ENCODE data around the gene TMEM184A.

DNA sequence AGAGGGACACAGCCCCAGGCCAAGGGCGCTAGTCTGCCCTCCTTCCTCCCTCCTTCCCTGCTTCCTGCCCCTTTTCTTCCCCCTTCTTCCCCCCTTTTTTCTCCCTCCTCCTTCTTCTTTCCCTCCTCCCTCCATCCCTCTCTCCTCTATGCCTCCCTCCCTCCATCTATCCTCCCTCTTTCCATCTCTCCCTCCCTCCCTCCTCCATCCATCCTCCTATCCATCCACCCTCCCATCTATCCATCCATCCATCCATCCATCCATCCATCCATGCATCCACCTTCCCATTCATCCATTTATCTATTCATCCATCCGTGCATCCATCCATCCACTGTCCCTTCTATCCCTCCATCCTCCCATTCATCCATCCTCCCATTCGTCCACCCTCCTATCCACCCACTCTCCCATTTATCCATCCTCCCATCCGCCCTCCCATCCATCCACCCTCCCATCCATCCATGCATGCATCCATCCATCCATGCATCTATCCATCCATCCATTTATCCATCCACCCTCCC, 38.0 kb upstream of the TMEM184A start:
- TF ChIP-seq, protein P1, sequence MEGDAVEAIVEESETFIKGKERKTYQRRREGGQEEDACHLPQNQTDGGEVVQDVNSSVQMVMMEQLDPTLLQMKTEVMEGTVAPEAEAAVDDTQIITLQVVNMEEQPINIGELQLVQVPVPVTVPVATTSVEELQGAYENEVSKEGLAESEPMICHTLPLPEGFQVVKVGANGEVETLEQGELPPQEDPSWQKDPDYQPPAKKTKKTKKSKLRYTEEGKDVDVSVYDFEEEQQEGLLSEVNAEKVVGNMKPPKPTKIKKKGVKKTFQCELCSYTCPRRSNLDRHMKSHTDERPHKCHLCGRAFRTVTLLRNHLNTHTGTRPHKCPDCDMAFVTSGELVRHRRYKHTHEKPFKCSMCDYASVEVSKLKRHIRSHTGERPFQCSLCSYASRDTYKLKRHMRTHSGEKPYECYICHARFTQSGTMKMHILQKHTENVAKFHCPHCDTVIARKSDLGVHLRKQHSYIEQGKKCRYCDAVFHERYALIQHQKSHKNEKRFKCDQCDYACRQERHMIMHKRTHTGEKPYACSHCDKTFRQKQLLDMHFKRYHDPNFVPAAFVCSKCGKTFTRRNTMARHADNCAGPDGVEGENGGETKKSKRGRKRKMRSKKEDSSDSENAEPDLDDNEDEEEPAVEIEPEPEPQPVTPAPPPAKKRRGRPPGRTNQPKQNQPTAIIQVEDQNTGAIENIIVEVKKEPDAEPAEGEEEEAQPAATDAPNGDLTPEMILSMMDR (conservative IDR thresholded peaks at IDR 0.05; ENCODE audit: low read depth, low read length) = no peak
- no peak for TF ChIP-seq RAD21 (IDR thresholded peaks at IDR 0.05; ENCODE audit: low read length)
